C1 segment of cervical spinal cord (tissue), 14 donors: ENCODE measurements around the gene SCAMP1.

ENCODE experiments used
- DNase-seq, 14 donors: peaks; one replicate each; lab custom pipeline; 2025; lab: John Stamatoyannopoulos, UW

Gene SCAMP1

DNA sequence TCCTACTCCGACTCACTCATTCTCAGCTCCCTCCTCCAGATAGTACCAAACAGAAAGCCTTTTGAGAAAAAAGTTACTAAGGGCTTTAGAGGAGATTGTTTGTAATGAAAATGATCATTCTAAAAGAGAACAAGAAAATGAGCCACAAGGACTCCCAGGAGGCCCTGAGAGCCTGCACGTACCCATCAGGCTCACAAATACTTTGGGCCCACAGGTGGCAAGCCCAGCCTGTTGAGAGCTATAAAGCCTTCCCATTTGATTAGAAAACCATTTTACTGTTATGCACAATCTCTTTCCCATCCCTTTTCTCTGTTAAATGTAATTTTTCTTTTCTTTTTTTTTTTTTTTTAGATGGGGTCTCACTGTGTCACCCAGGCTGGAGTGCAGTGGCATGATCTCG lies 152.0 kb downstream of the SCAMP1 start:
- DNase-seq, result no peak

DNA sequence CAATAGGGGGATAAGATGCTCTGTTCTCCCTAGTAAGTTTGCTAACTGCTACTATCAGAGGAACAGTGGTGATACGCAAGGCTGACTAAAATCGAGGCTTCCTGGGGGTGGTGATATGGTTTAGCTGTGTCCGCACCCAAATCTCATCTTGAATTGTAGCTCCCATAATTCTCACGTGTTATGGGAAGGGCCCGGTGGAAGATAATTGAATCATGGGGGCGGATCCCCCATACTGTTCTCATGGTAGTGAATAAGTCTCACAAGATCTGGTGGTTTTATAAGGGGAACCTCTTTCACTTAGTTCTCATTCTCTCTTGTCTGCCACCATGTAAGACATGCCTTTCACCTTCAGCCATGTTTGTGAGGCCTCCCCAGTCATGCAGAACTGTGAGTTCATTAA lies 153.0 kb downstream of the SCAMP1 start:
- DNase-seq, result no peak

DNA sequence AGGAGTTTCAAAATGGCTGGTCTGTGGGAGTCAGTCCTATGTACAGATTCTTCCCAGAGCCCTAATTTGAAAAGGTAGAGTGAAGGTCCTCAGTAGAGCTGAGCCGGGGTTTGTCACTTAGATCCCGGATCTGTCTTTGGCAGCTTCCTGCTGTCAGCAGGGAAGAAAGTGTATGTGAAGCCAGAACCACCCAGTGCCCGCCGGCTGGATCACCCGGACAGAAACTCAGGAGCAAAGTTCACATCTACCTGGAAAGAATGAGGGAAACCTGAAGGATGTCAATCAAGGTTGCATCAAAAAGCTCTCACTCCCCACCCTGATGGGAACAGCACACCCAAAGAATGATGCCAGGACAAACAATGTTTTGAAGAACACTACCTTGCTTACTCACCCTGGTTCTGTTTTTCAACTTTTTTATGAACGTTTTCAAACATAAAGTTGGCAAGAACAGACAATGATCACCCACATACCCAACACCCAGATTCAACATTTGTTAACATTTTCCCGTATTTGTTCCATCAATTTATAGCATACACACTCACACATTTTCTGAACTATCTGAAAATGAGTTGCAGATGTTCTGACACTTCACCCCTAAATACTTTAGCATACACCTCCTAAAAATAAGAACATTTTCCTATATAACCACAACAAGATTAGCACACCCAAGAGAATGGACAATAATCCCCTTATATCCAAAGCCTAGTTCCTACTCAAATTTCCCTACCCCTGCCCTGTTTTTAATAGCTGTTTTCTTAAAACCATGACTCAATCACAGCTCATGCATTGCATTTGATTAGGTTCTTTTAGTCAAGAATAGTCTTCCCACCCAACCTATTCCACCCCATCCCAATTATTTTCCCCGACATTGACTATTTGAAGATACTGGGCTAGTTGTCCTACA lies 154.3 kb downstream of the SCAMP1 start:
- DNase-seq, result no peak

DNA sequence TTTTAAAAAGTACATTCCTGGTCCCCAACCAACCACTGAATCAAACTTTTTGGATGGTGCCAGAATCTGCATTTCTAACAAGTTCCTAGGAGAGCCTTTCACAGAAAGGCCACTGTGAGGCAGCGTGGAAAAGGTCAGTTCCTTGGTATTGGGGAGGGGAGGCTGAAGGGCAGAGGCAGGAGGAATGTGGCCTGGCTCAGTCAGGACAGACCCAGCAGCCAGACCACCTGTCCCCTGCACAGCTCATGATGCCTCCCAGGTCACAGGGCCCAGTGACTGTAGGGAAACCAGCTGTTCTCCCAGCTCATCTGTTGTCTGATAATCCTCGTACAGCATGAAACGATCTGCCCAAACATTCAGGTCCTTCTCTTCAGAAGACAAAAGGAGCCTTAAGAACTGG lies 155.3 kb downstream of the SCAMP1 start:
- peak in 1 of 14 donors; percentile 15 for DNase-seq

DNA sequence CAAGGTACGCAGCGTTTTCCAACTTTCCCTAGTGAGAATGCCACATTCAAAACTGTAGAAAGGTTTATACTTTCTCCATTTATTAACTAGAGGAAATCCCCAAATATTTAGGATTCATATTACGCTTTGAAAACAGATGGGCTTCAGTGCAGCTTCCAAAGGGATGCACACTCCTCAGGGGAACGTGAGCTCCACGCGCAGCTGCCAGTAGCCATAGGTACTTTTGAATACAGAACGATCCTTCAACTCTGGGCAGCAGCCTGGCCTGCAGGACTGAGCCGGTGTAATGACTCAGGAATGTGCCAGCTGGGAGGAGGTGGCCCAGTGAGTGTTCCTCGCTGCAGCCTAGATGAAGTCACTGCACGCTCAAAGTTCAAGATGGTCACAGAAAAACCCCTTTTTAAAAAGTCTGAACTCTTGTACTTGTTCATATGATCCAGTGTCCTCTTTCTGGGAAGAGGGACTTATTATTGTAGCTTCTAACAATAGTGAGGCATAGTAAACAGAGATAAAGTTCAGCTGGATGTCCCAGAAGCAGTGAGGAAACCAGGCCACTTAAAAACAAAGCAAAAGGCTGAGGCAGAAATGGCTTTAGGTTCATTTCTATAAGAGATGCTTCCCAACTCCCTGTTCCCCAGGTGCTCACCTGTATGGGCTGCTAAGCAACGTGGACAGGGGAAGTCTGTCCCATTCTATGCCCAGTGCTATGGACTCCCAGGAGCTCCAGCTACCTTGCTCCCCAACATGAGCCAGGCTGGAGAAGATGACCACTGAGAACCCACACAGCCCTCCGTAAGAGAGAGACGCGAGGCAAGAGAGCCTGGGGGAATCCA lies 158.2 kb downstream of the SCAMP1 start:
- DNase-seq, result peak in 1 of 14 donors; percentile 41

DNA sequence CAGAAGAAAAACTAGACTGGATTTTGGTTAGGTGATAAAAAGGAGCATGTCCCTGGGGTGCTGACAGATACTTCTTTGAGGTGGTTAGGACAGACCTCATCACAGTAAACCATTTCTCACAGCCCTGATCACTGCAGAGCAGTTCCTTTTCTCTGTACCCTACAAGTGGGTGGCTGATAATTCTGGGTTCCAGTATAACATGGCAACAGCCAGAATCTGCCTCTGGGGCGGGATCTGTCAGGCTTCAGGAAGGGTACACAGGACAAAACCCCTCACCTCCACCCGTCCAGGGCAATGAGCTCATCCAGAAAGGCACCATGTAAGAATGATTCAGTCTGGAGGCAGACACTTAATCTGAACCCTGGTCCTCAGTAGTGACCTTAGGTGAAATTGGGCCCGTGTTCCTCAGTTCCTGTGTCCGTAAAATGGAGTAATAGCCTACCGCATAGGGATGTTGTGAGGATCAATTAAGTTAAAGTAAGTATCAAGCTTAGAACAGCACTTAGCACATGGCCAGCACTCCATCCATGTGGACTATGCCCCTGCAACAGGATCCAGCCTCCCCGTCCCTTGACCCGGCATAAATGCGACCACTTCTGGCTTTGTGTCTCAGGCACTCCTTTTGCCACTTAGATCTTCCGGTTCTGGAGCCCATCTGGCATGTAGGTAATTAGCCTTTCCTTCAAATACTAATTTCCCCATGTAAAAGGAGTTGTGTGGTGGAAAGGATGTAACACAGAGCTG lies 159.0 kb downstream of the SCAMP1 start:
- no peak for DNase-seq

DNA sequence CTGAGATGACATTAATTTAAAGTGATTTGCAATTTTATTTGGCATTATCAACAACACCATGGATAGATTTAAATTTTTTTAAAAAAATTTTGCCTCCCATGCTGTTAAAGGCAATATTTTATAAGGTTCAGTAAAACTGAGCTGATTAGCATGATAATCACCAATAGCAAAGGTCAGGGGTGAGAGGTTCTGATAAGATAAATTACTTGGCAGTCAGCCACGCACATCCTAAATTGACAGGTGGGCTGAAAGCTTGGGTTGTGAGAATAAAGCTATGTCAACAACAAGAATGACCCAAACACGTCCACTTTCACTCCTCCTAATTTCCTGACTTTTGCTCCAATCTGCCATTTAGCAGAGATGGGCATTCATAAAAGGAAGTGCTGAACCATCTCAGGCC lies 161.0 kb downstream of the SCAMP1 start:
- DNase-seq, result no peak

DNA sequence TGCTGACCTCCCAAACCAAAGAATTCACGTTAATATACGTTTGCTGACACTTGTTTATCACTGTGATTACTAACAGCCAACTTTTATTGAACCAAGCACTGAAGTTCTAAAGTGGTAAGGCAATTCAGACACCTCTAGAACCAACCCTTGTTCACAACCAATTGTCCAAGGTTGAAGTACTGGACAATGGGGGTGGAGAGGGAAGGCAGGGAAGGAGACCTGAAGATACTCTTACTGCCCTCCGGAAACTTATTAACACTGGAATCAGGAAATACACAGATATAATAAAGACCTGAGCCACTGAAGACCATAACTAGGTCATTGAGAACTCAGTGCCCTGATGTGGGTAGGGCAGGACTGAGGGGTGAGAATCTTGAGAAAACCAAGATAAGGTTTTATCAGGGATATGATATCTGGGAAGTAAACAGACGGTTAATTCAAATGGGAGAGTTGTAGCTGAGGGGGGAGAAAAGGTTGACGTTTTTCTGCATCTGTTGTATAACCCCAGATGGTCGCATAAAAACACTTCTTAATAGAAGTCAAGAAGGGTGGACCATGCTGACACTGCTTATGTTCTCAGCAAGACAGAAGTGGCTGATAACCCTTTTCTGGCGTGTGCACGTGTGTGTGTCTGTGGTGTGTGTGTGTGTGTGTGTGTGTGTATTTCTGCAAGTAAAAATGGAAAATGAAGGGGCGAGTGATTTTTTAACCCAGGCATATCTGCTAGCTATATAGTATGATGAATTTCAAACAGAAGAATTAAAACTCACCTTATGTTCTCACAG lies 162.3 kb downstream of the SCAMP1 start:
- DNase-seq, result no peak

DNA sequence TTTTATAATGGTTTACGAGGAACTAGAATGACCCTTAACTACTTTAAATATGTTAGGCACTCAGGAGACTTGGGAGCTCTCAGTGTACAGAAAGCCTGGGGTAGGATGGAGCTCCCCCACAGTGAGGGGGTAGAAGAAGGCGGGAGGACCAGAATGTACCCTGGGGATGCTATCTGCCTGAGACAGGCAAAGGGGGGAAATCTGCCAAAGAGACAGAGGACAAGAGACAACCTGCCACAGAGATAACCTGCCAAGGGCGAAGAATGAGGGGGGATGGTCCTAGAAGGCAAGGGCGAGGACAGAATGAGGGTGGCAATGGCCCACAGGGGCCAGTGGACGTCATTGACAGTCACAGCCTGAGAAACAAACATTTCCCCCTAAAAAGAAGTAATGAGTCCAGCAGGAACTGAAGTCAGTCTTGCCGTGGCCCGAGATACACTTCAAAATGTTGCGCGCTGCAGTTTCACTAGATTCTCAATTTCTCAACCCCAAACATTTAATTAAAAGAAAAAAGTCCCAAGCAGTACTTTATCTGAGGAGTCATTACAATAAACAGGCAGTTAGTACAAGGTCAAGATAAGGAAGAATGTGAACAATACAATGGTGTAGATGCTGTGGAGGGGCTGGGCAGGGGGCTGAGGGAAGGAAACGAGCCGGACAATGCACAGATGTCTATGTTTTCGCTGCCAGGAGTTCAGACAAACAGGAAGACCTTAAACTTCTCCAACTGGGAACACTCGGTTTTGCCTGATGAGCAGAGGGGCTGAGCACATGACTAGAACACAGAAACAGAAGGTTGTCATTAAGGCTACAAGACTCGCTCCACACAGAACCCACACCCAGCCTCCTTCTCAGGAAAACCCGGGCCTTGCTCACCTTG lies 163.1 kb downstream of the SCAMP1 start:
- DNase-seq, result no peak

DNA sequence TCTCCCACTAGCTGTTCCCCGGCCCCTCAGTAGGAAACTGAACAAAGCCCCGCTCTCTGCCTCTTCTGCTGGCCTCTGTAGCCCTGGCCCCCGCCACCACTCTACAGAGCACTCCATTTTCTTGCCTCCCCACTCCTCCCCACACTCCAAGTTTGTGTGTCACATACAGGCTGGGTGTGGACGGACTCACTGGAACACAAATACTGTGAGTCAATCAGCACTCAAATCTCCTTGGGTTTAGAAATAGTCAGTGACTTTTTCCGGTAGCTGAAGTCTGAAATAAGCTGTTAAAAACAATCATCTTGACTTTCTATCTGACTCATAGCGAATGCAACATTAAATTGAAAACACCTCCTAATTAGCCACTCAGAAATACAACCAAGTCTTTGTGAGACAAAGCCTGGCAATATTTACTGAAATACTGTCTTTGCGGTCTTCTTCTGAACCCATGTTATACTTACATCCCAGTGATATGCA lies 165.7 kb downstream of the SCAMP1 start:
- no peak for DNase-seq

DNA sequence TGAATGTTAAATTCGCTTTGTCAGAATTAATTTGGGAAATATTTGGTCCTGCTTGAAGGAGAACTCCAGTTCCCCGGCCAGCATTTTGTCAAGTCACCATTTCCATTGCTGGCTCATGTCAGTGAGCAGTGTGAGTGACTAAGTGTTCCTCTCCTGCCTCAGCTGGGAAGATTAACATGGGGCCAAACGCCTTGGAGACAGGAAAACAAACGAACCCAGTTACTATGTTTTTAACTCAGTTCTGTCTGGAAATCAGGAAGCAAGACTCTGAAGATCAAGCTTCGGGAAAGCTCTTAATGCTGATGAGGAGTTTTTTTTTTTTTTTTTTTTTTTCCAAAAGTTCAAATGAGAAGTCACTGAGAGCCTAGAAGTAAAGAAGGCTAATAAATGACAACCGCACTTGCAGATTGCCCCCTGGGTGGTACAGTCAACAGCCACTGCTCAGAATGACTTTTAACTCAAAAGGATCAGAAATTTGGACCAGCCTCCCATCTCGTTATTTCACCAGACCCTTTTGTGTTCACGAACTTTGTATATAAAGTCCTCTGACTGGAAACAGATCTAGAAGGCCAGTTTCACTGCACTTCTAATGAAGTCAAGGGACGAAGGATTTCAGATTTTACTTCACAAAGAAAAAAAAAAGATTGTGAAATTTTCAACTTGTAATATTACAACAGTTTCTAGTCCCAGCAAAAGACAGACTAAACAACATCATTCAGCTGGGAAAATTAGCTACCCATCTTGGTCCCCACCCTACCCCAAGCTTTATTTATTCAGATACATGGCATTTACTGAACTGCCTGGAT lies 166.8 kb downstream of the SCAMP1 start:
- peak in 2 of 14 donors; percentile 30 to 41 for DNase-seq

DNA sequence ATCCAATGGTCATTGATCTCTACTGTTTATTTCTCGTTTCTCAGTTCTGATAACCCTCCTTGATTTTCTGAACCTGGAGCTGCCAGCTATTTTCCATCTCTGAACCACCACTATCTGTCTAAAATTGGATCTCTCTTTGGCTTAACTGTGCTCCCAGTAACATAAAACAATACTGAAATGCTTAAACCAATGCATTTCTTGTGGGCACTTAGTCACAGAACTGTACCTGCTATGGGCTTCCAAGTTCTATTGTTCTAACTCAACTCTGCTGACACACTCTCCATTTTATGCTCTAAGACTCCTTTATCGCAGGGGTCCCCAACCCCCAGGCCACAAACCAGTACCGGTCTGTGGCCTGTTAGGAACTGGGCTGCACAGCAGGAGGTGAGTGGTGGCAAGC lies 167.5 kb downstream of the SCAMP1 start:
- no peak for DNase-seq
